Stimulated activated CD4-positive, alpha-beta T cell treated with anti-CD3 and anti-CD28 coated beads, Interleukin-12 subunit alpha, Interleukin-12 subunit beta, amount 100 ng/mL, for 24 hours (primary cell): ENCODE measurements around the gene SLC25A26.
"Not testable (repeated sequence)": the region's sequence is repeated elsewhere in the genome, so short reads cannot be mapped to it uniquely, and the experiment has no call there.

Experiments used
- DNase-seq, 2 experiments: peaks; one replicate each; pipeline ENCODE4 v3.0.0-alpha.2; 2020; ENCODE audit warnings: low read depth in 2 of 2

Gene SLC25A26

DNA sequence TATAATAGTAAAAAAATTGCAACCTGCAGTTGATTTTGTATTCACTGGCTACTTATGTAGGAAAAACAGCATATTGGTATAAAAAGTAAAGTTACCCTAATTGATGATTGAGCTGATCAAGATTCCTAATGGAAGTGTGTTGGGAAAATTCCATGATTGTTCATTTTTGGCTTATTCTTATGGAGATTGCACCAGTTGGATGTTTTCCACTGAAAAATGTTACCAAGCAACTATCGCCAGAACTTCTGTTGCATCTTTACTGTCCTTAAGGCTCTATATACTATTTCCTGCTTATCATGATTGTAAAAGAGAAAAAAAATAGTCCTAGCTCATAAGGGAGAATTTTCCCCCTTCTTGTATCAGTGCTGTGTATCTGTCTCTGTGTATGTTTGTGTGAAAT lies 48.6 kb downstream of the SLC25A26 start:
- no peak for DNase-seq

DNA sequence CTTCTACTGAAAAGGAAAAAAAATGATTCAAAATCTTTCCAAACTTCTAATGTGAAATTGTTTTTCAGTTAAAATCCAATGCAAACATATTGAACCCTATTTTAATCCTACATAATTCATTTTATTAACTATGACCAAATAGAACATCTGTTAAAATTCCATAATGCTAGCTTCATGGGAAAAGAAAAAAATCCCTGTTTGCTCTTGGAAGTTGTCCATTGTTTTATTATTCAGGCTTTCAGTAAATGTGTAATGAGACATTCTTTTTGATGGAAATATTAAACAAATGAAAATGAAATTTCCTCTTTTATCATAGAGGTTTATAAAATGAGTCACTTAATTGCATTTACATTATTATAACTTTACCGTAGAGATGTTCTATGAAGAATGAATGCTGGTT lies 49.5 kb downstream of the SLC25A26 start:
- no peak for DNase-seq

DNA sequence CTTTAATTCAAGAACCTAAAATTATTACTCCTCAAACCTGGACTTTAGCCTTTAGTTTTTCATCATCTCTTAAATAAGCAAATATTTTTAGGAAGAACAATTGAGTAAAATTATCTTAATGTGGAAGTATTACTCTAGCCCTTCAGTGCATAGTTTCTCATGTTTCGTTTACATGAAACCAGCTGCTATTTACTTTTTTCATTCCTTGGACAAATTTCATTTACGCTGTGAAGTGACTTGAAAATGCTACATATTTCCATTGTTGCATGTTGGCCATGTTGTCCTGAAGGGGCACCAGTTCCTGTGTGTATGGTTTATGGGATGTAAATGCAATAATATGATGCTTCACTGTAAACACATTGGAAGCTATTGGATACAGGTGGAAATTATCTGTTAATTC lies 49.9 kb downstream of the SLC25A26 start:
- no peak for DNase-seq

DNA sequence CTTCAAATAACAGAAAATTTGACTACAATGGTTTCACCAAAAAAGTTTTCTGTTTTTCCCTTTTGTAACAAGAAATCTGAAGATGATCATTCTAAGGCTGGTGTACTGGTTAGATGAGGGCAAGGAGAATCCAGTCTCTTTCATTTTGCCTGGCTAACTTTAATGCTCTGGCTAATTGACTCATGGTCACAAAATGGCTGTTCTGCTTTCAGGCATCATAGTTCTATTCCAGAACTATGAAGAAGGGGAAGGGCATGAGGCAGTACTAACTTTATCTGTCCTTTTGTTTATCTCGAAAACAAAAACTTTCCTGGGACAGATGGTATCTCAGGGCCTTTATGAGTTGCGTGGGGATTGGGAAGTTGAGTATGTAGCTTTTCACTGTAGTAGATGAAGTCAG lies 50.4 kb downstream of the SLC25A26 start:
- DNase-seq: no peak

DNA sequence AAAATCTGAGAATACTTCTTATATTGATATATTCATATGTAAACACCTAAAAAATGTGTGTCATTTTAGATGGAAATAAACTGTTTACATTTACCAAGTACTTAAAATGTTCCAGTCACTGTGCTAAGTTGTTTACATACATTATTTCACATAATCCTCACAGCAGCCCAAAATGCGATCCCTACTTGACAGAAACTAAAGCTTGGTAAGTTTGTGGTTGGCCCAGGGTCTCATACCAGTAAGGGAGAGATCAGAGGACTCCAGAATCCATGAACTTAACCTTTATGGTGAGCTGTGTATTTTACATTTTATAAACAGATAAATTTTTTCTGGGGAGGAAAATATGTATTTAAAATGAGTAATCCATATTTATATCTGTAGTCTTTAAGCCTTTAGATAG lies 51.2 kb downstream of the SLC25A26 start:
- DNase-seq: no peak

DNA sequence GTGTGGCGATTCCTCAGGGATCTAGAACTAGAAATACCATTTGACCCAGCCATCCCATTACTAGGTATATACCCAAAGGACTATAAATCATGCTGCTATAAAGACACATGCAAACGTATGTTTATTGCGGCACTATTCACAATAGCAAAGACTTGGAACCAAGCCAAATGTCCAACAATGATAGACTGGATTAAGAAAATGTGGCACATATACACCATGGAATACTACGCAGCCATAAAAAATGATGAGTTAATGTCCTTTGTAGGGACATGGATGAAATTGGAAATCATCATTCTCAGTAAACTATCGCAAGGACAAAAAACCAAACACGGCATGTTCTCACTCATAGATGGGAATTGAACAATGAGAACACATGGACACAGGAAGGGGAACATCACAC lies 54.0 kb downstream of the SLC25A26 start:
- not testable (repeated sequence) for DNase-seq

DNA sequence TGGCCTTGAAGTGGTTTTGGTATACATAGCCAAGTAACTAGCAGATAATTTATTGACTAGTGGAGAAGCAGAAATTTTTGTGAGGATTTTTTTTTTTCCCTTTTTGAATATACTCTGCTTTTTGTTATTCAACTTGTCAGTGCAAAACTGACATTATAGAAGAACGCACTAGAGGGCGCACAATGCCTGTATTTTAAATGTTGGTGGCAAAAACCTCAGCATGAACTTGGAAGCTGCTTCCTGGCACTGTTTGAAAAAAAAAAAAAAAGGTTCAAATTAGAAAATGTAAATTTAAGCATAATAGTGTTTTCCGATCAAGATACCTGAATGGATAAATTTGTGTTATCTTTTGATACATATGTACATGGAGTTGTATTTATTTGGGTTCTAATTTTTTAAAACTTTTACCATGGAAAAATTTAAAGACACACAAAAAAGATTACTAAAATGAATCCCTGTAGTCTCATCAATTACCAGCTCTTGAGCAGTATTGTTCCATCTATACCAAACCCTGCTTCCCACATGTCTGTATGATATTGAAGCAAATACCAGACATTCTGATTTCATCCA lies 56.0 kb downstream of the SLC25A26 start:
- DNase-seq: peak; percentile 15 to 40

DNA sequence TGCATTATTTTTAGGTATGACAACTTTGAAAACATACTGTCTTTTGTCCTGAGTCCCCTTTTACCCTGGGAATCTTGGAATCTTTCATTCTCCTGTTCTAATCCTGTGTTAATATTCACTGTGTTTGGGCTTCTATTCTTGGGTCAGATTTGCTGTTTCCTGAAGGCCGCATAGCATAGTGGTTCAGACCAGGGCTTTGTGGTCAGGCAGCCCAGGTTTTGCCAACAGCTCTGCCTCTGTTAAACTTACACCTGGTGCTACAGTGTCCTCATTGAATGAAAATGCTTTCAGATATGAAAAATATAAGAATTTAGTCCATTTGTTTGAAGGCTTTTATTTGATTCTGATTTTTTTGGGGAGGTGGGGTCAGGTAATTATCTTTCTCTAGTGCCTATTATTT lies 58.4 kb downstream of the SLC25A26 start:
- no peak for DNase-seq

DNA sequence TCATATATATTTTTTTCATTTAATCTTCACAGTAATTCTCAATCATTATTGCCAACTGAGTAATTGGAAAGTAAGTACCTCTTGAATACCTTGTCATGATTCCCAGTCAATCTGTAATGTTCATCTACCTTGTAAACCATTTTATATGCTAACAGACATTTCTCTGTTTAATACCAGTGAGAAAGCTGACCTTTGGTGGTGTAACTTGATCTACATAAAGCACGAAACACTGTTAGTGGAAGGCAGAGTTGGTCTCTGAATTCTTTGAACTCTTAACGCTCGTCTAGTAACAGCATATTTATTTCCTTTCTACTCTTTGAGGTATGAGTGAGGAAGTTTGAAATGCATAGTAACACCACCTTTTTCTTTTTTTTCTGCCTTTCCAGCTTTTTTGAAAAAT lies 59.5 kb downstream of the SLC25A26 start:
- no peak for DNase-seq

DNA sequence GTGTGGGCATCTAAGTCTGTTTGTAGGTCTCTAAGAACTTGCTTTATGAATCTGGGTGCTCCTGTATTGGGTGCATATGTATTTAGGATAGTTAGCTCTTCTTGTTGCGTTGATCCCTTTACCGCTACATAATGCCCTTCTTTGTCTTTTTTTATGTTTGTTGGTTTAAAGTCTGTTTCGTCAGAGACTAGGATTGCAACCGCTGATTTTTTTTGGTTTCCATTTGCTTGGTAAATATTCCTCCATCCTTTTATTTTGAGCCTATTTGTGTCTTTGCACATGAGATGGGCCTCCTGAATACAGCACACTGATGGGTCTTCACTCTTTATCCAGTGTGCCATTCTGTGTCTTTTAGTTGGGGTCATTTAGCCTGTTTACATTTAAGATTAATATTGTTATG lies 71.1 kb downstream of the SLC25A26 start:
- not testable (repeated sequence) for DNase-seq

DNA sequence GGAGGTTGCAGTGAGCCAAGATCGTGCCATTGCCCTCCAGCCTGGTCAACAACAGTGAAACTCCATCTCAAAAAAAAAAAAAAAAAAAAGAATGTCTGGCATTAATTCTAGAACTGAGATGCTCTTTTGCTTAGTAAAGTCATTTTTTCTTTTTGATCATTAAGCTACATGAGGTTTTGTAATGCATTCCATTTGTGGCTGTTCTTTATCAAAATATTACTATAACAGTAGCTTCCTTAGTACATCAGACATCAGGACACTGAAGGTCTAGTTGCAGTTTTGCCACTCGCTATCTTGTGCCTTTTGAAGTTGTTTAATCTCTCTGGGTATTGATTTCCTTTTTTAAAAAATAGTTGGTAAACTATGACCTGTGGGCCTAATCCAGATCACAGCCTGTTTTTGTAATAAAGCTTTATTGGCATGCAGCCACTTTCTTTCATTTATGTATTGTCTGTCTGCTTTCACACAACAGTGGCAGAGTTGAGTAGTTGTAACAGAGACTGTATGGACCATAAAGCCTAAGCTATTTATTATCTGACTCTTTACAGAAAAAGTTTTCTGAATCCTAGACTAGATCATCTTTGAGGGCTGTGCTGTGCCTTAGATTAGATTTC lies 76.6 kb downstream of the SLC25A26 start:
- no peak for DNase-seq

DNA sequence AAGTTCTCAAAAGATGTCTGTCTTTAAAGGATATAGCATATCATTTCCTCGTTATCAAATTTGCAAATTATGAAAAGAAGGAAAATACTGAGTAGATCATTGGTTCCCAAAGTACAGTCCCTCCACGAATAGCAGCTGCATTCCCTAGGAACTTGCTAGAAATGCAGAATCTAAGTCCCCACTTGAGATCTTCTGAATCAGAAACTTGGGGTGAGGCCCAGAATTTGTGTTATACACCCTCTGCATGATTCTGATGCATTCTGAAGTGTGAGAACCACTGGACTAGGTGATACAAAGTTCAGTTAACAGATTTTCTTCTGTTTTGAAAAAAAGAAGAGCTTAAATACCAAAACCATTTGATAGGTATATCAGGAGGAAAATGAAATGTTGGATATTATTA lies 77.1 kb downstream of the SLC25A26 start:
- DNase-seq: no peak

DNA sequence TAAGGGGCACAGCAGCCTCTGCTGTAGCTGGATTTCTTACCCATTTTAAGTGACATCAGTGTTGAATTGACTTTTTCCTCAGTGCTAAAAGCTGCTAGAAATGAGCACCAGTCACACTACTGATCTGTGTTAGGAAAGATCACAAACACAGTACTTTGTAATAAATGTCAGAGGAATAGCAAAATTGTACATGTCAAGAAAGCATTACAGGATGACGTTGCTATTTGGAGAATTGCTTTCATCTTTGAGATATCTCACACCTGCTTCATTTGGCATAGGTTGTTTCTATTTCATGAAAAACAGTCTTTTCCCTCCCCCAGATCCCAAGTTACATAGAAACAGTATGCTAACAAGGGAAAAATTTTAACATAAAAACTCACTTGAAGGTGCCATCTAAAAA lies 77.8 kb downstream of the SLC25A26 start:
- no peak for DNase-seq

DNA sequence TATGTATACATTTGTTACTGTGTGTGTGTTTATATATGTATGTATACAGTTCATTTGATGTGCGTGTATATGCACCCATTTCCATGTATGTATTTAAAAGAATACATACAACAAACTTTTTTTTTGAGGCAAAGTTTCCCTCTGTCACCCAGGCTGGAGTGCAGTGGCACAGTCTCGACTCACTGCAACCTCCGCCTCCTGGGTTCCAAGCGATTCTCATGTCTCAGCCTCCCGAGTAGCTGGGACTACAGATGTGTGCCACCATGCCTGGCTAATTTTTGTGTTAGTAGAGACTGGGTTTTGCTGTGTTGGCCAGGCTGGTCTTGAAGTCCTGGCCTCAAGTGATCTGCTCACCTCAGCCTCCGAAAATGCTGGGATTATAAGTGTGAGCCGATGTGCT lies 78.3 kb downstream of the SLC25A26 start:
- DNase-seq: not testable (repeated sequence)

DNA sequence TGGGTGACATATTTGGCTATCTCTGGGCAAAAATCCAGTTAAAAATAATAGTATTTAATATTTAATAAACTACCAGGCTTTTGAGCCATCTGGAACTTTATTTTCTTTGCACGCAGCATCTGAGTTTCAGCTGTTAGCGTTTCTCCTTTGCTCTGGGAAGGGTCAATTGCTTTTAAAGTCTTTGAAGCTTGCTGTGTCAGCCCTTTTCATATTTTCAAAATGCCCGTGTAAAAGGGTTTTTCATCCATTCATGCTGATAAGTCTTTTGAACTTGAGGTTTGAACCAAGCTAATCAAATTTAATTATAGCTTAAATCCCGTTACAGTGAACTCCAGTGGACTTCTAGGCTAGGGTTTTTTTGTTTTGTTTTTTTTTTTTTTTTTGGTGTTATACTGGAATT lies 79.1 kb downstream of the SLC25A26 start:
- DNase-seq: no peak

DNA sequence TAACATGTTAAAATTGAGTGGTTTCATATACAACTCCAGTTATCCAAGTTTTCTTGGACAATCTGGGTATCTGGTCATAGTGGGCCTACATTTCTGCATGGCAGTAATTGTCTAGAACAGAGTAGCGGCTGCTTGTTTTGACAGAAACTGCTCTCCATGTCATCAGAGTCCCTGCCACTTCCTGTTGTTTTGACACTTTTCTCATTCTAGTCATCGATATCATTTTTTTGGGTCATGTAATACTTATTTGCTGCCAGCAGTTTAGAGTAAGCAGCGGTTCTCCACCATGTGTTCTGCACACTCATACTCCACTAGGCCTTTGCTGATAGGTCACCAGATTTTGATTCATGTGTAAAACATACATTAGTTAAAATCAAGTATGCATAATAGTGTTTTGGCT lies 81.5 kb downstream of the SLC25A26 start:
- no peak for DNase-seq

DNA sequence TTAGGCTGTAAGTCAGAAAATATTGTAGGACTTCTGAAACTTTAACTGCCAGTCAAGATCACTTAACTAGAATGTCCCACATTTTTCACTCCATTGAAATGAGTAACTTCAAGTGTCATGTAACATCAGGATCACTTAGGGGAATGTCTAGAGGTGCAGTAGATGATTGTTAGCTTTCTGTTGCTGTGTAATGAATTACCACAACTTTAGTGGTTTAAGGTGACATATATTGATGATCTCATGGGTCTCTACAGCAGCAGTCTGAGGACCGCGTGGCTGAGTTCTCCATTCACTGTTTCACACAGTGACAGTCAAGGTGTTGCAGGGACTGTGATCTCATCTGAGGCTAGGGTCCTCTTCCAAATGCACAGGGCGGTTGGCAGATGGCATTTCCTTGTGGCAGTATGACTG lies 82.7 kb downstream of the SLC25A26 start:
- DNase-seq: no peak

DNA sequence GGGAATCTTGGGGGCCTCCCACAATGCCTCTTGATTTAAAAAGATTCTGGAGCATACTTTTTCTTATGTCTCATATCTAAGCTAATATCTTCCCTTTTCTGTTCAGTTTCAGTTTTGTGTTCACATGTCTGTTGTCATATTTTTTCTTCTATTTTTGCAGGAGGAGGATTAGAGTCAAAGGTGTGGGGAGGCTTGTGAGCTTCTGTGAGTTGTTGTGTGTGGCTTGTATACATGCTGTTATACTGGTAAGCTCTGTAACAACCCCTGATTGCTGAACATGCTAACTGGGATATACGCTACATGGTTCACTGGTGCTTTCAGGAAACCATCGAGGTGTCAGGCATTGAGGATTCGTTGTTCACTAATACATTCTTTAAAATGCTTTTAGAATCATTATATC lies 83.5 kb downstream of the SLC25A26 start:
- DNase-seq: no peak

DNA sequence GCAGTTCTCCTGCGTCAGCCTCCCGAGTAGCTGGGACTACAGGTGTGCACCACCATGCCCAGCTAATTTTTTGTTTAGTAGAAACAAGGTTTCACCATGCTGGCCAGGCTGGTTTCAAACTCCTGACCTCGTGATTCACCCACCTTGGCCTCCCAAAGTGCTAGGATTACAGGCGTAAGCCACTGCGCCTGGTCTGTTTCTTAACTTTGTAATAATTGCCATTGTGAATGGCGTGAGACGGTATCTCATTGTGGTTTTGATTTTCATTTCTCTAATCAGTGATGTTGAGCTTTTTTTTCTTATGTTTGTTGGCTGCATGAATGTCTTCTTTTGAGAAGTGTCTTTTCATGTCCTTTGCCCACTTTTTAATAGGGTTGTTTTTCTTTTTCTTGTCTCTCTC lies 85.3 kb downstream of the SLC25A26 start:
- DNase-seq: not testable (repeated sequence)

DNA sequence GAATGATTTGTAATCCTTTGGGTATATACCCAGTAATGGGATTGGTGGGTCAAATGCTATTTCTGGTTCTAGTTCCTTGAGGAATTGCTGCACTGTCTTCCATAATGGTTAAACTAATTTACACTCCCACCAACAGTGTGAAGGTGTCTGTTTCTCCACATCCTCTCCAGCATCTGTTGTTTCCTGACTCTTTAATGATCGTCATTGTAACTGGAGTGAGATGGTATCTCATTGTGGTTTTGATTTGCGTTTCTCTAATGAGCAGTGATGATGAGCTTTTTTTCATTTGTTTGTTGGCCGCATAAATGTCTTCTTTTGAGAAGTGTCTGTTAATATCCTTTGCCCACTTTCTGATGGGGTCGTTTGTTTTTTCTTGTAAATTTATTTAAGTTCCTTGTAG lies 86.2 kb downstream of the SLC25A26 start:
- not testable (repeated sequence) for DNase-seq

DNA sequence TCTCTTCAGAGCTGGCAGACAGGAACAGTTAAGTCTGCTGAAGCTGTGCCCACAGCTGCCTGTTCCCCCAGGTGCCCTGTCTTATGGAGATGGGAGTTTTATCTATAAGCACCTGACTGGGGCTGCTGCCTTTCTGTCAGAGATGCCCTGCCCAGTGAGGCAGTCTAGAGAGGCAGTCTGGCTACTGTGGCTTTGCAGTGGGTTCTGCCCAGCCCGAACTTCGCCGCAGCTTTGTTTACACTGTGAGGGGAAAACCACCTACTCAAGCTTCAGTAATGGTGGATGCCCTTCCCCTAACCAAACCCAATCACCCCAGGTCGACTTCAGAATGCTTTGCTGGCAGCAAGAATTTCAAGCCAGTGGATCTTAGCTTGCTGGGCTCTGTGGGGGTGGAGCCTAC lies 91.2 kb downstream of the SLC25A26 start:
- no peak for DNase-seq

DNA sequence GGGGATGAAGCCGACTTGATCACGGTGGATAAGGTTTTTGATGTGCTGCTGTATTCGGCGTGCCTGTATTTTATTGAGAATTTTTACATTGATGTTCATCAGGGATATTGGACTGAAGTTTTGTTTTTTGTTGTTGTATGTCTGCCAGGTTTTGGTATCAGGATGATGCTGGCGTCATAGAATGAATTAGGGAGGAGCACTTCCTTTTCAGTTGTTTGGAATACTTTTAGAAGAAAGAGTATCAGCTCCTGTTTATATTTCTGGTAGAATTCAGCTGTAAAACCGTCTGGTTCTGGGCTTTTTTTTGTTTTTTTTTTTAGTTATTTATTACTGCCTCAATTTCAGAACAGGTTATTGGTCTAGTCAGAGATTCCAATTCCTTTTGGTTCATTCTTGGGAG lies 93.7 kb downstream of the SLC25A26 start:
- no peak for DNase-seq

DNA sequence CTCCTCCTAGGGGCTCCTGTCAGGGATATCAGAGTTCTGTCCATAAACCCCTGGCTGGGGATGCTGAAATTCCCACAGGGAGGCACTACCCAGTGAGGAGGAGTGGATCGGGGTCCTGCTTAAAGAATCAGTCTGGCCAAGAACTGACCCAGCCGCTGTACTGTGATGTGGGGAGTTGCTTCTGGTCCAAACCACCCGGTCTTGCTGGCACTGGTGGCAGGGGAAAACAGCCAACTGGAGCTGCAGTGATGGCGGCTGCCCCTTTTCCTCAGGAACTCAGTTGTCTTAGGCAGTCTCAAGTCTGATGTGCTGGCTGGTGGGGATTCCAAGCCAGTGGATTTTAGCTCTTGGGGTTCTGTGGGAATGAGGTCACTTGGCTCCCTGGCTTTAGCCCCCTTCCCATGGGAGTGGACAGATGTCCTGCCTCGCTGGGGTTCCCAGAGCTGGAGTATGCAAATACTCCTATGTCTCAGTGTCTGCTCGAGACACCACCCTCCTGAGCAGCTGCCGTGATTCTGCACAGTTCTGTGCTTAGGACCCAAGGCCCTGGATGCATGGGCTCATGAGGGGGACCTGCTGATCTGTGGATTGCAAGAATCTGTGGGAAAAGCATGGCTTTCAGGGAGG lies 97.1 kb downstream of the SLC25A26 start:
- DNase-seq: no peak

DNA sequence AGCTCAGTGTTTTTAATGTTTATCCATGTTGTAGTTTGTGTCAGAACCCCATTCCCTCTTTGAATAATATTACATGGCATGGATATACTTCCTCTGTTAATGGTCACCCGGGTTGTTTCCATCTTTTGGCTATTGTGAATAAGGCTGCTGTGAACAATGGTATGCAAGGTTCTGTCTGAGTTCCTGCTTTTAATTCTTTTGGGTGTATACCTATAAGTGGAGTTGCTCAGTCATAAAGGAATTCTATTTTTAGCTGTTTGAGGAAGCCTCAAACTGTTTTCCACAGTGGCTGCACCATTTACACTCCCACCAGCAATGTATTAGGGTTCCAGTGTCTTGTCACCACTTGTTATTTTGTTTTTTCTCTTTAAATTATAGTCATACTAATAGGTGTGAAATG lies 99.6 kb downstream of the SLC25A26 start:
- DNase-seq: no peak
